Osteocyte (in vitro differentiated cells): ENCODE data around the gene SMIM35. TPM values are rescaled to one million over a fixed set of nuclear protein-coding genes. Genes with fewer than 3 reads are reported as not detected.

ENCODE experiments used
- DNase-seq: peaks from one replicate; pipeline ENCODE4 v3.0.0; 2021; ENCODE audit warnings: mixed read lengths; ENCODE audit not compliant: unreplicated experiment; ENCODE audit errors: extremely low spot score
- H3K27ac Mint-ChIP-seq: one replicate; pipeline ENCODE4 v1.8.0; 2021; ENCODE audit warnings: mild to moderate bottlenecking, mixed read lengths; ENCODE audit not compliant: unreplicated experiment
- H3K27me3 Mint-ChIP-seq: one replicate; pipeline ENCODE4 v1.8.0; 2021; ENCODE audit warnings: mixed read lengths; ENCODE audit not compliant: unreplicated experiment
- H3K36me3 Mint-ChIP-seq: one replicate; pipeline ENCODE4 v1.8.0; 2021; ENCODE audit warnings: mixed read lengths; ENCODE audit not compliant: unreplicated experiment
- H3K4me1 Mint-ChIP-seq: one replicate; pipeline ENCODE4 v1.8.0; 2021; ENCODE audit warnings: mixed read lengths; ENCODE audit not compliant: unreplicated experiment
- H3K4me3 Mint-ChIP-seq: one replicate; pipeline ENCODE4 v1.8.0; 2021; ENCODE audit warnings: mild to moderate bottlenecking, moderate library complexity, mixed read lengths; ENCODE audit not compliant: unreplicated experiment
- H3K9me3 Mint-ChIP-seq: one replicate; pipeline ENCODE4 v1.8.0; 2021; ENCODE audit warnings: mixed read lengths; ENCODE audit not compliant: unreplicated experiment
- CTCF ChIP-seq: fragments of 200-600 bp; sonication (generic); IDR thresholded peaks from 2 replicates; pipeline ENCODE4 v1.5.0; 2021; ENCODE audit warnings: antibody characterized with exemption, mild to moderate bottlenecking, moderate library complexity
- total RNA-seq: library from RNA; stranded (reverse); gene quantifications from 2 replicates; pipeline ENCODE4 v1.2.1, GENCODE V29; 2021

SMIM35 gene
- total RNA-seq, 1 donor from 2014 or later = not detected

- Mint-ChIP-seq H3K27me3 (peaks cover 7% of the 10 kb centered on the region), H3K27ac (no peak overlapping the region), H3K9me3 (no peaks in the 10 kb centered on the region), H3K4me3 (no peak overlapping the region), H3K36me3 (no peaks in the 10 kb centered on the region), H3K4me1 (no peaks in the 10 kb centered on the region)
- no peak for DNase-seq
- TF ChIP-seq CTCF = no peak
Observed at GRCh38 chr11:118060081-118060661, 26.6 kb downstream of the SMIM35 start.

- no peak for TF ChIP-seq CTCF
- no peaks in the 10 kb centered on the region for H3K36me3 Mint-ChIP-seq
- H3K27me3 Mint-ChIP-seq = peaks cover 7% of the 10 kb centered on the region
- H3K4me1 Mint-ChIP-seq = no peaks in the 10 kb centered on the region
- no peaks in the 10 kb centered on the region for H3K9me3 Mint-ChIP-seq
- H3K27ac Mint-ChIP-seq = no peak overlapping the region
- no peak for DNase-seq
- H3K4me3 Mint-ChIP-seq = no peak overlapping the region
Observed at GRCh38 chr11:118059246-118059940, 27.4 kb downstream of the SMIM35 start.

- H3K27ac Mint-ChIP-seq = no peak overlapping the region
- H3K4me1 Mint-ChIP-seq = no peaks in the 10 kb centered on the region
- DNase-seq = no peak
- no peaks in the 10 kb centered on the region for H3K36me3 Mint-ChIP-seq
- no peaks in the 10 kb centered on the region for H3K9me3 Mint-ChIP-seq
- H3K27me3 Mint-ChIP-seq = peaks cover 7% of the 10 kb centered on the region
- no peak overlapping the region for H3K4me3 Mint-ChIP-seq
- TF ChIP-seq CTCF = no peak
Observed at GRCh38 chr11:118058311-118059245, 28.2 kb downstream of the SMIM35 start.

GRCh38 chr11:118057251-118058145, 29.3 kb downstream of the SMIM35 start:
- Mint-ChIP-seq H3K27me3 (peaks cover 4% of the 10 kb centered on the region), H3K36me3 (no peaks in the 10 kb centered on the region), H3K4me1 (no peaks in the 10 kb centered on the region), H3K4me3 (no peak overlapping the region), H3K27ac (no peak overlapping the region), H3K9me3 (no peaks in the 10 kb centered on the region)
- TF ChIP-seq CTCF = no peak
- DNase-seq = no peak
